Measurements from ENCODE around the gene COG5.

The COG5 gene

DNA sequence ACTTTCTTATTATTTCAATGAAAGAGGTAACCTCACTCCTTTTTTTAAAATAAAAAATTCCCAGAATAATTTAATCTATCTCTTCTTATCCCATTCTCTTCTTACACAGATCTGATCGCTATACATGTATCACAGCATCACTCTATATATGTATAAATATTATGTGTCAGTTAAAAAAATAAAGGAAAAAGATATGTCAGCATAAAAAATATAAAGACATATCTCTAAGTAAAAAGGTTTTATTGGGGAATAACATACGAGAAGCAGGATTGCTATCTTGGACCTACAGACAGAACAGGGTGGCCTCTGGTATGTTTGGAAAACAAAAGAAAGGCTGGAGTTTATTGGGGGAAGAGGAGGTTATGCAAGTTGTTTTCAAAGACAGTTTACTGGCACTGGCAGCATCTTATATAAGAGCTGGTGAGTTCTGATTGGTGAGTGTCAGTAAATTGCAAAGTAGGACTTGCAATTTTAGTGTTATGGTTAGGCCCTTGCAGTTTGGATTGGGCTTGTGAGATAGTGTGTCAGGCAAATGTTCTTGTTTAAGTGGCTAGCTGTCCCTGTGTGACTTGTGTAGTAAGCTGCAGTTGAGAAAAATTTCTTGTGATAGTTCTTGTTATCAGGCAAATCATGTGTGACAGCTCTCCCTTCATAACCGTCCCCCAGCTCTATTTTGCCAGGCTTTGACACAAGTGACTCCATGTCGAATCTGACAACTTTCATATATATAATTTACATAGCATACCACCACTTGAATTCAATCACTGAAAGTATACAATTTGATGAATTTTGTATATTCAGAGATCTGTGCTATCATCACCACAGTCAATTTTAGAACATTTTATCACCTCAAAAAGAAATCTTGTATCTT is 276.7 kb downstream of the COG5 start:
- H3K9me3 ChIP-seq, result no peaks in the 10 kb centered on the region; the same call in 1 of the 2 replicates
- no peaks in the 10 kb centered on the region for H3K27me3 ChIP-seq (ENCODE audit: low read depth)
- no peak for DNase-seq (ENCODE audit: low spot score in 2 of 2)
- H3K4me3 ChIP-seq, result no peak overlapping the region
- peaks cover 4% of the 10 kb centered on the region; the same call in 1 of the 2 replicates for H3K36me3 ChIP-seq (replicated peaks)
- in situ Hi-C loops (cut with MboI; ENCODE audit: low sequenced_read_pairs), result no loop called here
- H3K4me1 ChIP-seq, result peaks cover 3% of the 10 kb centered on the region; the same call in 1 of the 2 replicates

DNA sequence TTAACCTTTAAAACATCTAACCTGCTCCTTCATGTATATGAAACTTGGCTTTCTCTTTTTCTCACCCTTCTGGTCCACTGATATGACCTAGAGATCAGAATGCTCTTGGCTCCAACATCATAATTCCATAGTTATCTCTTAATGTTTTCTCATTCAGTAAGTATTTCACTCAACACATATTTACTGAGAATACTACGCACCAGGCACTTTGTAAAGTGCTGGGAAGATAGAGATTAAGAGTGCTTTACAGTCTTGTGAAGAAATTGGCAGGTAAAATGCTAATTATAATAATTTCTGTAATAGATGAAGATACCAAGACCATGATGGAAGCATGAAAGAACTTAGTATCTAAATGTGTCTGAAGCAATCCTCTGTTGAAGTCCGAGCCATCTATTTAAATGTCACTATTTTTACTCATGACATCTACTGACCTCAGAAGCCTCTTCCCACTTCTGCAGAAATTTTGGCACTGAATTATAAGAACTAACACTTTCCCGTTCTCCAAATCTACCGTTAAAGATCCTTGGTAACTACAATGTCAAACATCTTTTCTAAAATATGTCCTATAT is 278.7 kb downstream of the COG5 start:
- Histone ChIP-seq H3K27me3 (ENCODE audit: low read depth) (no peaks in the 10 kb centered on the region), H3K4me1 (no peaks in the 10 kb centered on the region), H3K9me3 (no peaks in the 10 kb centered on the region; the same call in 1 of the 2 replicates), H3K36me3 (replicated peaks) (peaks cover 4% of the 10 kb centered on the region; the same call in 1 of the 2 replicates), H3K4me3 (no peak overlapping the region)
- in situ Hi-C loops (cut with MboI; ENCODE audit: low sequenced_read_pairs), result no loop called here
- no peak for DNase-seq (ENCODE audit: low spot score in 2 of 2)

DNA sequence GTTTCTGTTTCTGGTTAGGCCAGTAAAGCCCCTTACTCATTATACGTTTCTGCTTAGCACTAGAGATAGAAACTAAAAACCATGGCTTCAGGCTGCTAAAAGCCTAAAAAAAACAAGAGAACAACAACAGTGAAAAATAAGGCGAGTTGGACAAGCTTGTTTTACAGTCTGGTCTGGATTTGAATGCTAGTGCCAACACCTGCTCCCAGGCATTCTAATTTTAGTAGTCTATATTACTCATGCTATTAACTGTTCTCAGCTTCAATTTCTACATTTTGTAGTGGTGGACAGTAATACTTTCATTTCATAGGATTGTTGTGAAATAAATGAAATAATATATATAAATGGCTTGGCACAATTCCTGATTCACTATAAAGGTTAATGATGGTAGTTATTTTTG is 286.4 kb downstream of the COG5 start:
- H3K36me3 ChIP-seq (replicated peaks), result no peaks in the 10 kb centered on the region
- in situ Hi-C loops (cut with MboI; ENCODE audit: low sequenced_read_pairs), result no loop called here
- DNase-seq (ENCODE audit: low spot score in 2 of 2), result no peak
- H3K4me1 ChIP-seq, result no peaks in the 10 kb centered on the region; the same call in 1 of the 2 replicates
- no peak overlapping the region for H3K4me3 ChIP-seq
- H3K9me3 ChIP-seq, result no peaks in the 10 kb centered on the region
- no peaks in the 10 kb centered on the region for H3K27me3 ChIP-seq (ENCODE audit: low read depth)

DNA sequence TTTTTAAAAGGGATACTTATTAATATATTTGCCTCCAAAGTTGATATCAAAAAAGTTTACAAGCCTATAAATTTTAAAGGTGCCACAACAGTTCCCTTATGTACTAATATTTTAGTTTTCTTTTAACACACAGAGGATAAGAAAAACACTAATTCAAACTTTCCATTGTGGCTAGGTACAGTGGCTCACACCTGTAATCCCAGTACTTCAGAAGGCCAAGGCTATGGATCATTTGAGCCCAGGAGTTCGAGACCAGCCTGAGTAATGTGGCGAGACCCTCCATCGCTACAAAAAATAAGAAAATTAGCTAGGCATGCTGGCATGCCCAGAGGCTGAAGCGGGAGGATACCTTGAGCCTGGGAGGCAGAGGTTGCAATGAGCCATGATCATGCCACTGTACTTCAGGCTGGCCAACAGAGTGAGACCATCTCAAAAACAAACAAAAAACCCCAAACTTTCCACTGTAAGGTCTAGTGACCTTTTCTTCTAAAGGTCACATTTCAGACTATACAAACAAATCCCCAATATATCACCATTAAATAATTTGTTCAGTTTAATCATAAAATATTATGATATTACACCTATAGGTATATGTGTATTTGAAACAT is 287.4 kb downstream of the COG5 start:
- in situ Hi-C loops (cut with MboI; ENCODE audit: low sequenced_read_pairs), result no loop called here
- Histone ChIP-seq H3K36me3 (replicated peaks) (no peaks in the 10 kb centered on the region), H3K4me1 (no peaks in the 10 kb centered on the region; the same call in 1 of the 2 replicates), H3K9me3 (no peaks in the 10 kb centered on the region), H3K4me3 (no peak overlapping the region), H3K27me3 (ENCODE audit: low read depth) (no peaks in the 10 kb centered on the region)
- no peak for DNase-seq (ENCODE audit: low spot score in 2 of 2)

DNA sequence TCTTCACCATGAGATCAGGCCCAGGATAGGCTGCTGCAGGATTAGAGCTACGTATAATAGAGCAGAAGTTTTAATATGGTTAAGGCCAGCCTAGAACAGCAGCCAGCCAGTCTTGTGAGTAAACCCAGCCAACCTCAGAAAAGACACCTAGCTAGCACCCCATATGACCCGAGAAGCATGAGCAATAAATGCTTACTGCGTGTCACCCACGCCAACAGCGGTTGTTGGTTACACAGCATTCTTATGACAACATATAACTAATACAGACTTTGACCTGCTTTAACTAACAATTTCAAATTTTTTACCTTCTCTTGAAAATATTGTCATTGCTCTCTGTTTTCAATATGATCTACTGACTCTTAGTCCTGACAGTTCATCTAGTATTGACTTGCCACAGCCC is 289.2 kb downstream of the COG5 start:
- DNase-seq (ENCODE audit: low spot score in 2 of 2), result no peak
- Histone ChIP-seq H3K9me3 (no peaks in the 10 kb centered on the region), H3K4me1 (no peaks in the 10 kb centered on the region; the same call in 1 of the 2 replicates), H3K27me3 (ENCODE audit: low read depth) (no peaks in the 10 kb centered on the region), H3K36me3 (replicated peaks) (no peaks in the 10 kb centered on the region), H3K4me3 (no peak overlapping the region)
- in situ Hi-C loops (cut with MboI; ENCODE audit: low sequenced_read_pairs), result no loop called here

DNA sequence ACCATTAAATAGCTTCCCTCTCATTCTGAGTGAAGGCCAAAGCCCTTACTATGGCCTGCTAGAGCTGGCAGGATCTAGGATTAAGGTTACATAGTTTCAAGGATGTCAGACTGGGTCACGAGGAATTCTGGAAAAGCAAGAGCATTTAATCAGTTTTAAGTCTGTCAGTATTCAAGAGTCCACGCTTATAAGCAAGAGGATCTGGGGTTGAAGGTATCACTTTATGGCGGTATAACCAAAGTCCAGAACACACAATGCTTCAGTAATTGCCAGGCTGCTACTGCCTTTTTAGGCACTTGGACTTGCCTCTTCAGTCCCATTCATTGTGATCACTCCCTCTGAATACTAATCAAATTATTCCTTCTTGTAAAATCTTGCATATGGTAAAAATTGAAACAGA is 293.9 kb downstream of the COG5 start:
- DNase-seq (ENCODE audit: low spot score in 2 of 2), result no peak
- in situ Hi-C loops (cut with MboI; ENCODE audit: low sequenced_read_pairs), result no loop called here
- no peaks in the 10 kb centered on the region for H3K4me1 ChIP-seq
- H3K36me3 ChIP-seq (replicated peaks), result no peaks in the 10 kb centered on the region
- H3K4me3 ChIP-seq, result no peak overlapping the region
- no peaks in the 10 kb centered on the region for H3K27me3 ChIP-seq (ENCODE audit: low read depth)
- H3K9me3 ChIP-seq, result no peaks in the 10 kb centered on the region

DNA sequence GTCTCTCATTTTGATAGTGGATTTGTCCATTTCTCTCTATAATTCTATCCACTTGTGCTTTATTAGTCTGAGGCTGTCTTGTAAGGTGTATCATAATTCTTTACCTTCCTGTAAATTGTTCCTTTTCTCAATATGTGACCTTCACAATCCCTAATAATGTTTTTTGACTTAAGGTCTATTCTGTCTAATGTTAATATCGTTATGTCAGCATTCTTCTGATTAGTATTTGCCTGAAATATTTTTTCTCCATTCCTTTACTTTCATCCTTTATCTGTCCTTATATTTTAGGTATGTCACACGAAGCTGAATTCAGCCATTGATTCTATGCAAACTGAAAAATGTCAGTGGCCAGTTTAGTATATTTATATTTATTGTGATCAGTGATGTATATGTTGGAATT is 295.1 kb downstream of the COG5 start:
- in situ Hi-C loops (cut with MboI; ENCODE audit: low sequenced_read_pairs), result no loop called here
- H3K4me1 ChIP-seq, result no peaks in the 10 kb centered on the region

DNA sequence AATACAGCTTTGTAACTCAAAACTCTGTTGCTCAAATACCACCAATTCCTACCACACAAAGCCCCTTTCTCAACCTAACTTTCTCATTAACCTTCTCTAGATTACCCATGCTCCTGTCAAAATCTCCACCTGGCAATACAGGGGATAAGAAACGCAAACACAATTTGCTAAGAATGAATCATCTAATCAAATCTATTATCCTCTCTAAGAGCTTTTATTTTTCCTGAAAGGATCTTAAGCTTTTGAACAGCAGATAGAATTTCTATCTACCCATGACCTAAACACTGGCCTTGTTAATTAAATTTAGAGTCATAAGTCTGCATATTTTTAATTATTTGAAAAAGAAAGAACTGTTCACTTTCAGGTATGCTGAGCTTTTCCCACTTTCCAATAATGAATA is 296.6 kb downstream of the COG5 start:
- Histone ChIP-seq H3K4me3 (no peak overlapping the region), H3K36me3 (replicated peaks) (no peaks in the 10 kb centered on the region), H3K9me3 (no peaks in the 10 kb centered on the region), H3K27me3 (ENCODE audit: low read depth) (no peaks in the 10 kb centered on the region), H3K4me1 (peaks cover 2% of the 10 kb centered on the region; the same call in 1 of the 2 replicates)
- no peak for DNase-seq (ENCODE audit: low spot score in 2 of 2)
- in situ Hi-C loops (cut with MboI; ENCODE audit: low sequenced_read_pairs), result no loop called here

More for the DNA sequence above, 295.1 kb downstream of the COG5 start:
- no peaks in the 10 kb centered on the region for H3K9me3 ChIP-seq
- no peak for DNase-seq (ENCODE audit: low spot score in 2 of 2)
- no peak overlapping the region for H3K4me3 ChIP-seq
- H3K36me3 ChIP-seq (replicated peaks), result no peaks in the 10 kb centered on the region
- H3K27me3 ChIP-seq (ENCODE audit: low read depth), result no peaks in the 10 kb centered on the region

DNA sequence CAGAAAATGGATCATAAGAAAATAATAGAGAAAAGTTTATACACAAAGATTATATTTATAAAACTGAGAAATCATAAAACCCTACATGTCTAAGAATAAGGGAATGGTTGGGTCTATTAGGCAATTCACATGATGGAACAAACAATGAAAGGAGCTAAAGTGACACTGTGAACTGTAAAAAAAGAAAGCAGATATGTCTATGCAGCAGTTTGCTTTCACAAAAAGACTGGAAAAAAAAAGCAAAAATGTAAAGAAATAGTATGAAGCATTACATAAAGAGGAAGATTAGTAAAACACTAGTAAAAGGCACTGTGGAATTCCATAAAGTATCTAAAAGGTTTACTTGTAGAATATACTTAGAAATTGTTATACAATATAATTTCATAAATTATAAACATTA is 299.0 kb downstream of the COG5 start:
- in situ Hi-C loops (cut with MboI; ENCODE audit: low sequenced_read_pairs), result no loop called here
- Histone ChIP-seq H3K36me3 (replicated peaks) (no peaks in the 10 kb centered on the region), H3K4me3 (no peak overlapping the region), H3K4me1 (peaks cover 2% of the 10 kb centered on the region; the same call in 1 of the 2 replicates), H3K9me3 (no peaks in the 10 kb centered on the region), H3K27me3 (ENCODE audit: low read depth) (no peaks in the 10 kb centered on the region)
- no peak for DNase-seq (ENCODE audit: low spot score in 2 of 2)

DNA sequence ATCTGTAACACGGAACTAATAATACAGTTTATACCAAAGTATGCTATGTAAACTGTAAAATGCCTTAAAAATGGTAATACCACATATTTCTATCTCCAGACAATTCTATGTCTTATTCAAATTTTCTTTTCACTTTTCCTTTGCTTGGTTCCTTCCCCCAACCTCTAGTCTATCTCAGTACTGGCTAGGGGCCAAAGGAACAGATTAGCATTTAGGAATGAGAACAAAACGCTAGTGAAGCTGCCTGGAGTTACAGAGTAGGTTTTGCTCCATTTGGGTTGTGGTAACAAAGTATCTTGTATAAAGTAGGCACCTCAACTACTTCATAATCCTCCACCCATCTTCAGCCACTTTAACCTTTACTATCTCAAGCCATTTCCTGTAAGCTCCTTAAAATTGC is 300.9 kb downstream of the COG5 start:
- Histone ChIP-seq H3K27me3 (ENCODE audit: low read depth) (no peaks in the 10 kb centered on the region), H3K4me3 (no peak overlapping the region), H3K36me3 (replicated peaks) (no peaks in the 10 kb centered on the region), H3K4me1 (peaks cover 2% of the 10 kb centered on the region; the same call in 1 of the 2 replicates), H3K9me3 (no peaks in the 10 kb centered on the region)
- in situ Hi-C loops (cut with MboI; ENCODE audit: low sequenced_read_pairs), result no loop called here
- peak; percentile 42 to 45 for DNase-seq (ENCODE audit: low spot score in 2 of 2)

DNA sequence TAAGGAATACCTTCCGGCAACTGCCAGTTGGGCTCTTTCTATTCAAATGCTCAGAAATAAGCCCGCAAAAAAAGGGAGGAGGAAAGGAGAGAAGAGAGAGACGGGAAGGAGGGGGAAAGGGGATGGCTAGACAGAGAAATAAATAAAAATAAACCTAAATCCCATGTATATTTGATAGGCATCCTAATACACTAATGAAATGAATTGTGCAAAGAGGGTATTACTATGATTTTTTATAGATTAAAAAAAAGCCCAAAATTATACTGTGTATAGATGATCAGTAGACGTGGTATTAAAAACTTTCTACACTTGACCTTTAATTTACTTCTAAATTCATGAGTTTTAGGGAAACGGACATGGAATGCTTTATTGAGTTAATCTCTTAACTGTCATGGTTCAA is 305.0 kb downstream of the COG5 start:
- Histone ChIP-seq H3K4me1 (peaks cover 2% of the 10 kb centered on the region; the same call in 1 of the 2 replicates), H3K27me3 (ENCODE audit: low read depth) (no peaks in the 10 kb centered on the region), H3K4me3 (no peak overlapping the region), H3K36me3 (replicated peaks) (no peaks in the 10 kb centered on the region), H3K9me3 (no peaks in the 10 kb centered on the region)
- in situ Hi-C loops (cut with MboI; ENCODE audit: low sequenced_read_pairs), result no loop called here
- DNase-seq (ENCODE audit: low spot score in 2 of 2), result no peak

DNA sequence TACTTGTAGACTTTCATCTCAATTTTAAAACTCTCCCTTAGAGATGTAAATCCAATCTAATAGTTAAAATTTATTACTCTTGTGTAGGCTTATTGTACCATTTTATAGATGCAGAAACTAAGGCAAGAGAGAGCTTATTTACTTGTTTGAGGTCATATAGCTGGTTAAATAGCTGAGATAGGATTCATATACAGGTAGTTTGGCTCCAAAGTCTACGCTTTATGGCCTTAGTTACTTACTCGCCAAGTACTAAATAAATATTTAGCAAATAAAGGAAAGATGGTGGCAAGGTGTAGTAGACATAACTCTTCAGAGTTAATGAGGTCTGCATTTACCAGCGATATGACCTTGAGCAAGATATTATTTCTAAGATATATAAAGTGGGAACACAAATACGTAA is 308.1 kb downstream of the COG5 start:
- Histone ChIP-seq H3K9me3 (no peaks in the 10 kb centered on the region), H3K27me3 (ENCODE audit: low read depth) (no peaks in the 10 kb centered on the region), H3K4me1 (no peaks in the 10 kb centered on the region), H3K4me3 (no peak overlapping the region), H3K36me3 (replicated peaks) (no peaks in the 10 kb centered on the region)
- in situ Hi-C loops (cut with MboI; ENCODE audit: low sequenced_read_pairs), result no loop called here
- DNase-seq (ENCODE audit: low spot score in 2 of 2), result no peak

DNA sequence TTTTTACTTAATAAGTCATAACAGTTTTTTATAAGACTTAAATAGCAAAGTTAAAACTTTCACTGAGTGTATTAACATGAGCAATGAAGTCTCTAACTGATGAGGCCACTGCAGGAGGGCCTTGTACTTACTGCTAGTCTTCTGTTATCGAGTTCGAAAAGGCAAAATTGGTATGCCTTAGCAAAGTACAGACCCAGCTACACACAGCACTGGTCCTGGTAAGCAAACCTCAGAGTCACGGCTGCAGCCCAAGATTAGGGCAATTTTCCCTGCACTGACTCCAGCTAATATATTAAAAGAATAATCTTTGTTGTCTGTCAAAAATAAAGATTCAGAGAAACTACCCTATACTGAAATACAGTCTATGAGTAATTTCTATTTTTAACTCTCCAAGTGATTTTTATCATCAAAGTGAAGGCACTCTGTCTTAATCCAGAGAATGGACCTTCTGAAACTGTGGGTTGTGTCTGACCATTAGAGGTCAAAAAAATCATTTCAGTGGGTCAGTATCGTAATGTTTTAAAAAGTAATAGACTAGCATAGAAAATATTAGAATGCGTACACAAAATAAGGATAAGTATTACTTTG is 309.2 kb downstream of the COG5 start:
- Histone ChIP-seq H3K4me1 (no peaks in the 10 kb centered on the region), H3K4me3 (no peak overlapping the region), H3K9me3 (no peaks in the 10 kb centered on the region), H3K27me3 (ENCODE audit: low read depth) (no peaks in the 10 kb centered on the region), H3K36me3 (replicated peaks) (no peaks in the 10 kb centered on the region)
- in situ Hi-C loops (cut with MboI; ENCODE audit: low sequenced_read_pairs), result no loop called here
- DNase-seq (ENCODE audit: low spot score in 2 of 2), result no peak

DNA sequence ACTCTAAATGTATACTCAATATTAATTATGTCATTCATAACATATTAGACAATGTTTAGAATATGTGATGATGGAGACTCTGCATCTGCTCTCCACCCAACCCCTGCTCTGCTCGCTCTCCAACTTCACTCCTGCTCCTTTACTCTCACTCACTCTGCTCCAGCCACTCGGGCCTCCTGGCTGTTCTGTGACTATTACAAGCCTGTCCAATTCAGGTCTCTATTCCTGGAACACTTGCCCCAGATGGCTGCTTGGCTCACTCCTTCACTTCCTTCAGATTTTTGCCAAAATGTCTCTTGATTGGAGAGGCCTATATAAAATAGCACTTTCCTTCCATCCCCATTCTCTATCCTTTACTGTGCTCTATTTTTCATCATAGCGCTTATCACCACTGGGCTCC is 310.1 kb downstream of the COG5 start:
- no peaks in the 10 kb centered on the region for H3K36me3 ChIP-seq (replicated peaks)
- H3K9me3 ChIP-seq, result no peaks in the 10 kb centered on the region
- no peaks in the 10 kb centered on the region for H3K27me3 ChIP-seq (ENCODE audit: low read depth)
- no peaks in the 10 kb centered on the region for H3K4me1 ChIP-seq
- in situ Hi-C loops (cut with MboI; ENCODE audit: low sequenced_read_pairs), result no loop called here
- DNase-seq (ENCODE audit: low spot score in 2 of 2), result no peak
- no peak overlapping the region for H3K4me3 ChIP-seq

Measured in HAP-1 (cell line).